ES-I3 (cell line): ENCODE results near the gene SCGB1D4.

Experiments used
- H3K36me3 ChIP-seq: 2 replicates; pipeline ENCODE4 v1.6.1; 2013; ENCODE audit warnings: mild to moderate bottlenecking, low read length, control low read depth, moderate library complexity; ENCODE audit not compliant: insufficient read depth
- H3K4me1 ChIP-seq: 2 replicates; pipeline ENCODE4 v1.6.1; 2013; ENCODE audit warnings: mild to moderate bottlenecking, control low read depth, low read length; ENCODE audit not compliant: insufficient read depth
- H3K9ac ChIP-seq: 2 replicates; pipeline ENCODE4 v1.6.1; 2013; ENCODE audit warnings: low read depth, mild to moderate bottlenecking, low read length, moderate library complexity
- H3K9me3 ChIP-seq: 2 replicates; pipeline ENCODE4 v1.6.1; 2013; ENCODE audit warnings: mild to moderate bottlenecking, low read length, moderate library complexity; ENCODE audit not compliant: control insufficient read depth, insufficient read depth

The SCGB1D4 gene

DNA sequence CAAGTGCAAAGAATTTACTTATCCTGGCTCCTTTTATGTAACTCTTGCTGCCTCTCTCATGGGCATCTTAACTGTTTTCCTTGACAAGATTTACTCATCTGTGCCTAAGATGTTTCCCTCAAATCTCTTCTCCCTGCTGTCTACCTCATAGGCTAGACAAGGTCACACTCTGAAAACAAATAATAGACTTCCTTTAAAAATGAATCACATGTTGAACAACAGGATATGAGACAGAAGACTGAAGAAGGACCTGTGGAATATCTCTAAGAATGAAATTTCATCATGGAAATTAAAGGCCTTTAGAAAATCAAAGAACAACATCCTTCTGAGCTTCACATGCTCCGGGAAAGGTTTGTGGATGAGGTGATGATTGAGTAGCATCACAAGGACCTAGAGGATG lies 34.9 kb downstream of the SCGB1D4 start:
- no peaks in the 10 kb centered on the region for H3K36me3 ChIP-seq
- H3K4me1 ChIP-seq = peaks cover 16% of the 10 kb centered on the region; the same call in 1 of the 2 replicates
- no peak overlapping the region for H3K9ac ChIP-seq
- no peaks in the 10 kb centered on the region for H3K9me3 ChIP-seq

GRCh38 chr11:62260261-62260953 lies 38.5 kb downstream of the SCGB1D4 start:
- no peaks in the 10 kb centered on the region for H3K9me3 ChIP-seq
- no peak overlapping the region for H3K9ac ChIP-seq
- H3K4me1 ChIP-seq = peaks cover 16% of the 10 kb centered on the region; the same call in 1 of the 2 replicates
- H3K36me3 ChIP-seq = no peaks in the 10 kb centered on the region

GRCh38 chr11:62256281-62256680 lies 42.6 kb downstream of the SCGB1D4 start:
- Histone ChIP-seq H3K36me3 (no peaks in the 10 kb centered on the region), H3K9ac (no peak overlapping the region), H3K9me3 (peaks cover 6% of the 10 kb centered on the region), H3K4me1 (peaks cover 11% of the 10 kb centered on the region; the same call in 1 of the 2 replicates)

DNA sequence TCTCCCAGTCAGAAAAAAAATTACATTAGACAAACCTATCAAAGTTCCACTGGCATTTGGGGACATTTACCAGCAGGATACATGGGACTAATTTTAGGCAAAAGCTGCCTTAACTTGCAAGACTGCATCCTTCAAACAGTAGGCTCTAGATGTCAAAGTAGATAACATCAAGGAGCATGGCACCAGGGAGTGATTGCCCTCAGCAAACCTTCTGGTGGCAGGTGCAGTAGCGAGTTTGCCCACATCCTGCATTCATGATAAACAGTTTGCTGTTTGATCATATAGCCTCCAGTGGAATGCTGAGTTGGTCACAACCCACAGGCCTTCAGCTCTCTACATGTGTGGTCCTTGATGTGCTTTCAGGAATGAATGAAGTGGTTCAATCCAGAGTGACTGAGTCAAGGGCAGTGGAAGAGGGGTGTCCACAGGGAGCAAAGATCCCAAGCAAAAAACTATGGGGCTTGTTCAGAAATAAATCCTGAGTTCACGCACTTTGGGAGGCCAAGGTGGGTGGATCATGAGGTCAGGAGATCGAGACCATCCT lies 44.8 kb downstream of the SCGB1D4 start:
- H3K4me1 ChIP-seq = no peaks in the 10 kb centered on the region
- H3K9ac ChIP-seq = no peak overlapping the region
- peaks cover 16% of the 10 kb centered on the region for H3K9me3 ChIP-seq
- H3K36me3 ChIP-seq = no peaks in the 10 kb centered on the region

GRCh38 chr11:62251698-62252097 lies 47.2 kb downstream of the SCGB1D4 start:
- no peak overlapping the region for H3K9ac ChIP-seq
- peaks cover 16% of the 10 kb centered on the region for H3K9me3 ChIP-seq
- no peaks in the 10 kb centered on the region for H3K36me3 ChIP-seq
- H3K4me1 ChIP-seq = no peaks in the 10 kb centered on the region
